NCI-H2107 (cell line): Measurements from ENCODE around the gene NFKBIL1.
"Not testable (repeated sequence)": the region's sequence is repeated elsewhere in the genome, so short reads cannot be mapped to it uniquely, and the experiment has no call there.

Experiments
- DNase-seq: peaks from one replicate; lab custom pipeline; 2025; lab: John Stamatoyannopoulos, UW

The NFKBIL1 gene

DNA sequence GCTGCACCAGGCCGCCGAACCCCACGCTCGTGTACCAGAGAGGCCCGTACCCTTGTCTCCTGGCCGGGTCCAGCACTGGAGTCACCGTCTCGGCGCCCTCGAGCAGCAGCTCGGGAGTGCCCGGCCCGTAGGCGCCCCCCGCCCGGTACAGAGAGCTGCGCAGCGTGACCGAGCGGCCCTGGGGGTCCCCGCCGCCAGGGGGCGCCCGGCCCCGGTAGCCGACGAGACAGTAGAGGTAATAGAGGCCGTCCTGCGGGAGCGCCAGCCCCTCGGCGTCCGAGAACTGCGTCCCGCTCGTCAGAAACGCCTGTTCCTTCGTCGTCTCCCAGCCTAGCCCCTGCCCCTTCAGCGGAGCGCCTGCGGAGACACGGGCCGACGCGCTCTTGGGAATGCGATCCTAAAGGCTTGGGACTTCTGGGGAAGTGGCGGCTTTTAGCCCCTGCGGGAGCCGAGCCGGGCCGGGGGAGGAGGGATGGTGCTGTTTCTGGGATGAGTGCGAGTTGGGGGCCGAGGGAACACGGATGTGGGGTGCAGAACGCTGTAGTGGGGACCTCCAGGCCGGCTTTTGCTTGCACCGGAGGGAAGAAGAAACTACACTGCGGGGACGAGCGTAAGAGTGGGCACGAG is 33.5 kb downstream of the NFKBIL1 start:
- DNase-seq, result peak; percentile 11

DNA sequence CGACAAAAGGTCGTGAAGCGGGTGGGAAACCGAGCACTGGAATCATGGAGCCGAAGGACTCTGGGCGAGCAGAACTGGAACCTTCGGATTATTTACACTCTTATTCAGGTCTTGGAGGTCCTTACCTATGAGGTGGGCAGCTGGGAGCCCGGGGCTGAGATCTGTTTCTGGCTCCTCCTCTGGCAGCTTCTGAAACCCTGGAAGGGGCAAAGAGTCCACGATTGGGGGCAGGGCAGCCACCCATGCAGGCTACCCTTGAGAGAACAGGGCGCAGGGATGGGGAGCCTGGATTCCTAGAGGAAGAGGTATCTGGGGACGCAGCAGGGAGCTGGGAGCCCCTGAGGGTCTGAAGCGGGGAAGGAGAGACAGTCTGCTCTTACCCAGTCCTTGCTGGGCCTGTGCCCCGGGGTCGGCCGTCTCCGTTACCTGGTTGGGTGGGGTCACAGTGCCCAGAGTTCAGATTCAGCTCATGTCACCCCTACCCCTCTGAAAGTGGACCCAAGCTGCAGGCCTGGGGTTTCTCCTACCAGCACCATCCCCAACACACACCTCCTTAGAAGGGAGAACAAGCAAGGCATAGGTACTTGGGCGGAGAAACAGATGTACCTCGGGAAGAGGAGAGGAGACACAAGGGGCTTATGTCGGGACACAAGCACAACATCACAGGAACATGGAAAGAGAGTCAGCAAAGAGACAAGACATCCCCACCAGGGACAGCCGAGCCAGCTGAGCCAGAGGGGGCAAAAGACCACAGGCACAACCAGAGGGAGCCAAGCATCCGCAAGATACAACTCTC is 34.2 kb downstream of the NFKBIL1 start:
- no peak for DNase-seq

DNA sequence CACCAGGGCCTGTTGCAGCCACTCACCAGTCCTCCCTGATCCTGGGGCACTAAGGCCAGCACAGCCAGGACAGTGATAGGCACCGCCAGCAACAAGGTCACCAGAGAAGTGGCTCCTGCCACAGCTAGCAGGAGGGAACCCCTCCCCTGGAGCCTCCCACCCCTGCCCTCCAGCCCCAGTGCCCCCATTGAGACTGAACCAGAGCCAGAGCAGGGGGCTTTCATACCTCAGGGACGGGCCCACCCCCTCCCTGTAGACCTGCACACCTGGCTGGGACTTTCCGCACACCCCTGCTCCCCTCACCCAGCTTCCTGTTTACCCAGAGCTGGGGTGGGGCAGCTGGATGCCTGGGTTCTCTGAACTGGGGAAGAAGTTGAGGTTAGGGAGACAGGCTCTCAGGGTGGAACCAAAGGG is 34.8 kb downstream of the NFKBIL1 start, which contains the start of gene LTB:
TSS of gene LTB (minus strand) at position 195 of the 414 bp plus-strand sequence. CDS start at position 188, 7 bp downstream.
- DNase-seq, result no peak

DNA sequence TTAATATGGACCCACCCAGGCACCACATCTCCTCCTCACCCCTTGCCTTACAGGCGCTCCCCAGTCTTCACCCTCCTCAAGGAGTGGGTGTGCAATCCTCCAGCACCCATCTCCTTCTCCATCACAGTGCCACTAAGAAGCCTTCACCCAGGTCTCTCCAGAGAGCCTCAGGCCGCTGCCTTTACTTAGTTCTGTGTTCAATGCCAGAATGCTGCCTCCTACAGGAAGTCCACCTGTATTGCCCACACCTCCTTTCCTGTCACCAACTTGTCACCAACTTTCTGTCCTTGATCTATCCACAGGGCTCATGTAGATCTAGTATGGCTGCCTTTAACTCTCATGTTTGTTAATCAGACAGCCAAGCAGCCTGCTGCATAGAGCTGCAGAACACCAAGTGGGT is 38.1 kb downstream of the NFKBIL1 start:
- DNase-seq, result no peak

- no peak for DNase-seq
Measured at GRCh38 chr6:31586008-31586407, 38.6 kb downstream of the NFKBIL1 start, which contains the start of gene LST1. TSS of gene LST1 (plus strand) at chr6:31586277. CDS start at chr6:31587300, 1,023 bp downstream.

DNA sequence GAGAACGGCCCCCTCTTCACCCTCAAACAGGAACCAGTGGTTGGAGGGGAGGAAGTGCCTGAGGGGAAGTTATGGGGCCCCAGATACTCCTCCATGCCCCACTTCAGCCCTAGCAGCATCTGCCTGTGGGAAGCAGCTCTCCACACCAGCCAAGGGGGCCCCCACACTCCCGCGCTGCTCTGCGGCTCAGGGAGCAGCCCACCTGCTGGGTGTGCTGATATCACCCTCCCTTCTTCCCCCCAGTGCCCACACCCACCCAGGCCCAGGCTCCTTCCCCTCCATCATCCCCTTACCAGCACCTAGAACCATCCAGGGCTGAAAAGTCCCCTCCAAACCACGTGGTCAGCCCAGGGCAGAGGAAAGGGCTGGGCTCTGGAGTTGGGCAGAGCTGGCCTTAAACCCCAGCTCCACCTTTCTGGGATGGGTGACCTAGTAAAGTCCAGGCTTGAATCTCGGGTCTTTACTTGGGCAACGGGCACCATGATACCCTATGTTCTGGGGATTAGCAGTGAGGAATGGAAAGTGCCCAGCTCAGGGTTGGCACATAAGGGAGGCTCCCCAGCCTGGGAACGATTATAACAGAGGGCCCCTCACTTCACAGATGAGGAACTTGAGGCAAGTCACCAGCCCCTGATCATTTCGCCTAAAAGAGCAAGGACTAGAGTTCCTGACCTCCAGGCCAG is 39.3 kb downstream of the NFKBIL1 start:
- DNase-seq, result no peak

DNA sequence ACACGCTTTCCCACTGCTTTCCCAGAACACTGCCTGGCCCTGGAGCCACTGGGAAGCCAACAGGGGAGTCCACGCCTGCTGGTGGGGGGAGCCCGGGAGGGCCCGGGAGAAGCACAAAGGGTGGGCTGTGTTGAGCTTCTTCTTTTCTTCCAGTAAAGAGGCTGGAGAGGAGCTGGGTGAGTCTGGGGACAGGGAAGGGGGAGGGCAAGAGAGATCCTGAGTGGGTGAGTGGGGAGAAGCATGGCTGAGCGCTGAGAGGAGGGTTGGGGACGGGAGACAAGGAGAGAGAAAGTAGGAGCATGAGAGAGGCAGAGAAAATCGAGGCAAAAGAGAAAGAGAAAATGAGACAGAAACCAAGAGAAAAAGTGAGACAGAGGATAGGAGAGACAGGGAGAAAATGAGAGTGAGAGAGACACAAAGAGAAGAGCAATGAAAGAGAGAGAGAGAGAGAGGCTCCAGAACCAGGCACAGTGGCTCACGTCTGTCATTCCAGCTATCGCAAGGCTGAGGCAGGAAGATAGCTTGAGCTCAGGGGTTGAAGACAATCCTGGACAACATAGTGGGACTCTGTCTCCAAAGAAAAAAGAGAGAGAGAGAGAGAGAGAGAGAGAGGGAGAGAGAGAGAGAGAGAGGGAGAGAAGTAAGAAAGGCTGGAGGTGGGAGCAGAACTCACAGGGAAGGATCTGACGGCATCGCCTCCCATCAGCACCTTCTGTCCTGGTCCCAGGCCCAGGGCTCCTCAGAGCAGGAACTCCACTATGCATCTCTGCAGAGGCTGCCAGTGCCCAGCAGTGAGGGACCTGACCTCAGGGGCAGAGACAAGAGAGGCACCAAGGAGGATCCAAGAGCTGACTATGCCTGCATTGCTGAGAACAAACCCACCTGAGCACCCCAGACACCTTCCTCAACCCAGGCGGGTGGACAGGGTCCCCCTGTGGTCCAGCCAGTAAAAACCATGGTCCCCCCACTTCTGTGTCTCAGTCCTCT is 40.7 kb downstream of the NFKBIL1 start:
- no peak for DNase-seq

DNA sequence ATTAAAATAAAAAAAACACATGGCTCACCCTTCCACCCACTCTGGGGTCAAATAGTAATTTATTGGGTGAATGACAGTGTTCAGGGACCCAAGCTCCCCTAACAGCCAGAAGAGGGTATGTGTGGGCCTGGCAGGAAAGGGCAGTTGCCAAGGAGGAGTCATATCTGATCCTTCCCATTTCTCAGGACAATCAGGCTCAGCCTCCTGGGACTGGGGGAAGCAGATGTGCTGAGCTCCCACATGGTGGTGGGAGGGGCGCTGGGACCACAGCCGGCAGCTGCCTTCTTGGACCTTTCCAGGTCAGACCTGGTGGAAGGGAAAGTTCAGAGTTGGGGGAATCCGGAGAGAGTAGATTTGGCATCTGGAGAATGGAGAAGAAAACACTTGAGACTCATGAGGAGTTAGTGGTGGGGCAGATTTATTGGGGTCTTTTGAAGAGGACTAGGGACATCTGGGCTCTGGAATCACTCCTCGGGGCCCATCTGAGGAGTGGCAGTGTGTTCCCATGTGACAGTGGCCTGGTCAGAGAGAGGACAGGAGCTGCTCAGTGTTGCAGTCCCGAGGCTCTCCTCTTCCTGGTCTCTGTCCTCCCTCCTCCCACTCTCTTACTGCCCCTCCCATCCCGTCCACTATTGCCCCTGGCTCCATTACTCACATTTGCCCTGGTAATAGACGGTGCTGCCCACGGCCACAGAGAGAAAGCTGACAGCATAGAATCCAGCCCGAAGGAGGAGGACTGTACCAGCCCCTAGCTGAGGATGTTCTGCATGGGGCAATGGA is 41.7 kb downstream of the NFKBIL1 start:
- no peak for DNase-seq

- DNase-seq, result not testable (repeated sequence)
Measured at GRCh38 chr6:31590691-31591090, 43.3 kb downstream of the NFKBIL1 start.

- no peak for DNase-seq
Measured at GRCh38 chr6:31592396-31592771, 45.0 kb downstream of the NFKBIL1 start.

GRCh38 chr6:31597006-31597405 is 49.6 kb downstream of the NFKBIL1 start:
- no peak for DNase-seq

- no peak for DNase-seq
Measured at GRCh38 chr6:31607317-31607716, 59.9 kb downstream of the NFKBIL1 start.
